Vein endothelial cell (primary cell): Measurements from ENCODE around the gene ITGA3. TPM values are rescaled to one million over a fixed set of nuclear protein-coding genes. Genes with fewer than 3 reads are reported as not detected.

Experiments used
- total RNA-seq: library from RNA; depleted of rRNA; stranded (reverse); fragments of >200 nt; gene quantifications from 2 replicates; pipeline ENCODE4 v1.2.3, GENCODE V29; 2012

The ITGA3 gene
- total RNA-seq, result 77.7 and 168 TPM in 2 replicates

DNA sequence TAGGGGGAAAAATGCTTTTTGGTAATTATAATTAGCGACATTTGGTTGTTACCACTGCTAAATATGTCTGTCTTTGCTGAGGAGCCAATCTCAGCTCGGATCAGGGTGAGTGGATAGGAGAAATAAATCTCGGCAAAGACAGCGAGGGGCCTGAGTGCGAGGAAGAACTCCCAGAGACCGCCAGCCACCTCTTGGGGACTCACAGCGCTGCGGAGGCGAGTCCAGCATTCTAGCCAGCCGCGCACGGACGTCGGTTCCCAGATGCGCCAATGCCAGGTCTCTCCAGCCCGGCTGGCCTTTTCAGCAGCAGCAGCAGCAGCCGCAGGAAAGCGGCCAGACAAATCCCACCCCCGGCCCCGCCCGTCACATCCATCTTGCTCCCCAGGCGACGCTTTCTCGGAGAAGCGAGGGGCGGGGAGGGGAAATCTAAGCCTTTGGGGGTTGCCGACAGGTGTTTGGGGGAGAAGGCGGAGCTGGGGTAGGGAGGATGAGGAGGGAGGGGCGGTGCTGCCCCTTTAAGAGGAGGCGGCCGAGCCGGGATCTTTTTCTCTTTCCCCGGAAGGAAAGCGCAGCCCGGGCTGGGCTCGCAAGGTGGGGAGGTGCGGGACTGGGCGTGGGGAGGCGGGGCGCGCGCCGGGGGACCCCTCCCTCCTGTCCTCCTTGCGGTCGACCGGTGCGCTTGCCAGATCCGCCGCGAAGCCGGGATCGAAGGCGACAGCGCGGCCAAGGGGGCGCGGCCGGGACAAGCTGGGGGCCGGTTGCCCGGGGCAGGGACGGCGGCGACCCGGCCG is at the start of gene ITGA3:
Gene ITGA3, plus strand, starts transcription at position 685 of the 791 bp plus-strand sequence. CDS start 330 bp downstream, outside the sequence.

DNA sequence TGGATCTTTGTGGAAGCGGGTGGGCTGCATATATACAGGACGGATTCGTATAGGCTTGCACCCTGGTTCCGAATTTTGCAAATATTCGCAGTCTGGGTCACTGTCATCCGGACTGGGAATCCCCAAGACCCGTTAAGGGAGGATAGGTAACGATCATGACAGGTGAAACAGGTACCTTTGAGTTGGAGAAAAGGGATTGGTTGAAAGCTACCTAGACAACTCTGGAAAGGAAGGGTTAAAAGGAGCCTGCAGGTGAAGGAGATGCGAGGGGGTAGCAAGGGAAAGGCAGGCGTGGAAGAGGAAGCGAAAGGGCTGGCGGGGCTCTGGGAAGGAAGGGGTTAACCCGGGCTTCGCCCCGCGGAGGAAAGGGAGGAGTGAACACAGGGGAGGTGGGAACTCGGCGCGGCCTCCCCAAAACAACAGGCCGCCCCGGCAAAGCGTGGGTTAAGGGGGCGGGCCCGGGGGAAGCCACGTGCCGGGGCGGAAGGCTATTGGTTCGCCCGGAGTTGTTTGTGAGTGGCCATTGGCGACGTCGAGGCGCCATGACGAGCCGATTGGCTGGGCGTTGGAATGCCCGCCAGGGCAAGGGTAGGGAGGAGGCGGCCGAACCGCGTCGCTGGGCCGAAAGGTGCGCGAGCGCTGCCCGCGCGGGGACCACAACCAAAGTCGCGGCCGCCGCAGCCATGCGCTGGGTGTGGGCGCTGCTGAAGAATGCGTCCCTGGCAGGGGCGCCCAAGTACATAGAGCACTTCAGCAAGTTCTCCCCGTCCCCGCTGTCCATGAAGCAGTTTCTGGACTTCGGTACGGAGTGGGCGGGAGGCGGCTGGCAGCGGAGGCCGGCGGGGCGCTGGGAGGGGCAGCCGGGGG is 39.1 kb downstream of the ITGA3 start, which contains the start of gene PDK2:
Gene PDK2, plus strand, starts transcription at position 599 of the 867 bp plus-strand sequence. Its CDS starts 85 bp downstream, at position 684.

DNA sequence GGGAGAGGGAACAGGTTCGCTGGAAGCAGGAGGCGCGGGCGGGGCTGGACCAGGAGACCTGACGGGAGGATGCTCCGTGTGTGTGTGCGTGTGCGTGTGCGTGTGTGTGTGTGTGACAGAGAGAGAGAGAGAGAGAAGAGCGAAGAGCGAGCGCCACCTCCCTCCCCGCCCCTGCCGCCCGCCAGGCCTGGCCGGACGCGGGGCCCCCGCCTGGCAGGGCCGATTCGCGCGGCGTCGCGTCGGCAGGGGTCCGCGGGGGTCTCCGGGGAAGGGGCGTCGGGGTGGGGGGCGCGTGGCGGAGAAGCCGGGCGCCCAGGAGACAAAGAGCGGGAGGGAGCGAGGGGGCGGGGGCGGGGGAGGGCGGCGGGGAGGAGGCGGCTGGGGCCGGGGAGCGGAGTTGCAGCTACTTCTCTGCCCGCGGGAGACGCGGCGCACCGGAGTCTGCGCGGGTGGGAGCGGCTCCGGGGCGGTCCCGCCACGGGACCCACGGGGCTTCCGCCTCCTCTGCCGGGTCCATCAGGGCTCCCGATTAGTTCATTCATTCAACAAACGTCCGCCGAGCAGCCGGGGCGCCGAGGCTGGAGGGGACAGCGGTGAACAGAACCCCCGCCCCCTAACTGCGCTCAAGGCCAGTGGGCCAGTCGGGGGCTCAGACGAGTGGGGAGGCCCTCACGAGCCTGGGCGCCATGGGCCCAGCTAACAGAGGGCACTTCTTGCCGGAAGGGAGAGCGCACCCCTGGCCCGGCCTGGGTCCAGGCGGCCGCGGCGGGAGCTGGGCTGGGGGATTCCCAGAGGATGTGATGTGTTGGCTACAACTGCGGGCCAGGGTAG is 74.0 kb downstream of the ITGA3 start, which contains the start of gene SAMD14:
Gene SAMD14, minus strand, starts transcription at position 433 of the 831 bp plus-strand sequence. CDS start 5,201 bp downstream, outside the sequence.

Other genes starting within 250 kb of the ITGA3 start
- not detected in 2 replicates for gene TAC4, start 208.0 kb upstream of the ITGA3 start, total RNA-seq
- gene DLX4, start 86.9 kb upstream of the ITGA3 start, total RNA-seq, result not detected in 2 replicates
- not detected in 2 replicates for gene DLX3, start 60.9 kb upstream of the ITGA3 start, total RNA-seq
- 15.8 and 28.7 TPM in 2 replicates for gene PDK2, start 39.2 kb downstream of the ITGA3 start, total RNA-seq
- gene SAMD14, start 74.0 kb downstream of the ITGA3 start, total RNA-seq, result 5.3 and 10.5 TPM in 2 replicates
- gene PPP1R9B, start 94.6 kb downstream of the ITGA3 start, total RNA-seq, result 33.9 and 47.0 TPM in 2 replicates
- not detected in 2 replicates for gene SGCA, start 109.9 kb downstream of the ITGA3 start, total RNA-seq
- gene COL1A1, start 145.5 kb downstream of the ITGA3 start, total RNA-seq, result 9.5 and 38.4 TPM in 2 replicates
- gene TMEM92, start 218.4 kb downstream of the ITGA3 start, total RNA-seq, result under 0.01 and 0.29 TPM in 2 replicates